GM19099 (cell line): Measurements from ENCODE around the gene LATS2.
A peak's percentile ranks its signal among the peaks of the same experiment; 100 is the strongest.

Experiments
- POLR2A ChIP-seq: IDR thresholded peaks from 3 replicates; pipeline ENCODE4 v1.6.1; 2011; ENCODE audit warnings: low read depth; ENCODE audit not compliant: insufficient read length; ENCODE audit errors: extremely low read depth

Gene LATS2

DNA sequence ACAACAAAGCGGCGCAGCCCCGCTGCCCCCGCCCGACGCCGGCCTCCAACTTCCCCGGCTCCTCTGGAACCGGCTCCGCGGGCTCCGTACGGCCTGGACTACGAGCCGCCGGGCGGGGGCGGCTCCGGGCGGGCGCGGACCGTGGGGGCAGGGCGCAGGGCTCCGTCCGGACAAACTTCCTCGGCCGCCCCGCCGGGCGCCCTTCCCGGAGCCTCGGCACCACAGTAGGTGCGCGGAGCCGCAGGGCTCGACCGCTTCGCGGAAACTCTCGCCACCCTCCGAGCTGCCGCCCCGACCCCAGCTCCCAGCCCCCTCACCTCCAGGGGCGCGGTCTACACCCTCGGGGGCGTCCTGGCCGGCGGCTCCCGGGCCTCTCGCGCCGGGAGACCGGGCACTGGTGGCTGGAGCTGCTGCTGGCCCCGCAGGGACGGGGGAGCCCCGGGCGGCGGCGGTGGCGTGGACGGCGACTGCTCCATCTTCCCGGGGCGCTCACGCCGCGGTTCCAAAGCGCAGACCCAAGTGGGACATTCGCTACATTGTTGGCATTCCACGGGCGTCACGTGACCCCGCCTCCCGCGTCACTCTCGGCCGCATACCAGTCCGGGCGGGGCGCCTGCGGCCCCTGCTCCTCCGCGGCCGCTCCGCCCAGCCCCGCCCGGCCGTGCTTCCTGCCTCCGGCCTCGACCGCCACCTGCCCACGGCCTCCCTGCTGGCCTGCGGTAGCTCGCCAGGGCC lies at the start of gene LATS2:
LATS2 (minus strand) TSS at position 558 of the 735 bp plus-strand sequence. CDS start 15,560 bp downstream, outside the sequence.
- TF ChIP-seq POLR2A: peak; percentile 26

DNA sequence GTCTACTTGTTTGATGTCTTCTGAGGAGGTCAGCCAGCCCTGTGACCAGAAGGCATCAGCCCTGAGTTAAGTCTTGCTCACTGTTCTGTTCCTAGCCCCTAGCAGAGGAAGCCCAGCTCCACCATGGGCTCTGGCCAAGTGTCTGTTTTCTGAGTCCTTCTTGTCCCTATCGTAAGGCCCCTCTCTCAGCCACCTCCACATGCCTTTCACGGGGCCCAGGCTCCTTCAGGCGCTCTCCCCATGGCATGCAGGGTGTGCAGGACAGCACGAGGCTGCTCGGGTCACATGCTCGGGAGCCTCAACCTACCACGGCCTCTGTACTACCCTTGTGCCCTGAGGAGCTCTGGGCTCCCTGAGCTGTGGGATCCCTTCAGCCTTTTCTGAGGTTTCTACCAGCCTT lies 47.8 kb upstream of the LATS2 start:
- no peak for TF ChIP-seq POLR2A

DNA sequence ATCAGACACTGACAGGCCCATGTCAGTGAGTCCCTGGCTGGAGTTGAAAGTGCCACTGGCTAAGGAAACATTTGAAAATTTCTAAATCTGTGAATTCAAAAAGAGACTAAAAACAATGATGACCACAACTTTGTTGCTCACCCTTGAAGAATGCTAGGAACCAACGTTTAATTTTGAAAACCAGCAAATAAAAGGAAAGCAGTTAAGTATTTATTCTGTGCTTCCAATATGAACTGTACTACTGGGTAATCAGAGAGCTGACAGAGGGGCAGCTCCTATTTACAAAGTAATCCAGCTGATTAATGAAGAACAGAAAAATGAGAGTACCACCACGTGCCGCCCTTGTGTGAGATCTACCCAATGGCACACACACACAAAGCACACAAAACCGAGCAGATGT lies 44.7 kb upstream of the LATS2 start:
- TF ChIP-seq POLR2A: no peak

DNA sequence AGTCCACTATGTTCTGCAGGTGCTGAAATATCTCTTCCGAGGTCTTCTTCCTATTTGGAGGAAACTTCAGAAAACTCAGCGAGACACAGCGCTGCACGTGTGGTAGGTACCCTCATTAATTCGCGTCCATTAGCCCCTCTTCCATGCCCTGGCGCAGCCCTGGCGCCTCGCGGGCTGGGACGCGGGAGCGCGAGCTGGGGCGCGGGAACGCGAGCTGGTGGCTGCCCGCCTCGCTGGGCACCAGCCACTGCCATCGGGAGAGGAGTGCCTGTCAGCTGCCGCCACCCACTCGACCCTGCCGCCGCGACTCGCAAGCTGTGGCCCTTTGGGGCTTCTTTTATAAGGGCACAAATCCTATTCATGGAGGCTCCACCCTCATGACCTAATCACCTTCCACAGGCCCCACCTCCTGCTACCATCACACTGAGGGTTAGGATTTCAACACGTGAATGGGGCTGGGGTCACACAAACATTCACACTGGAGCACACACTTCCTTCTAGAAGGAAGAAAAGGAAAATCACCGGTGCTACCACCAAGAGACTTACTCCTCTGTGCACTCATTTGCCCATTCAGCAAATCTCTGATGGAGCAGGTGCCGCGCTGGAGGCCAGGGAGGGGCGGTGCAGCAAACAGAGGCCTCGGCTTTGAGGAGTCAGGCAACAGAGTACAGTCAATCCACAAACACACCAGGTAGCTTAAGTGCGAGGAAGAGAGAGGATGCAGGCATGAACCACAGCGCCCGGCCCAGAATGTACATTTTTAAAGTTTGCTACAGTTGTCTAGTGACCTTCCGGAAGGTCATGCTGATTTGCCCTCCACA lies 43.0 kb upstream of the LATS2 start:
- no peak for TF ChIP-seq POLR2A

DNA sequence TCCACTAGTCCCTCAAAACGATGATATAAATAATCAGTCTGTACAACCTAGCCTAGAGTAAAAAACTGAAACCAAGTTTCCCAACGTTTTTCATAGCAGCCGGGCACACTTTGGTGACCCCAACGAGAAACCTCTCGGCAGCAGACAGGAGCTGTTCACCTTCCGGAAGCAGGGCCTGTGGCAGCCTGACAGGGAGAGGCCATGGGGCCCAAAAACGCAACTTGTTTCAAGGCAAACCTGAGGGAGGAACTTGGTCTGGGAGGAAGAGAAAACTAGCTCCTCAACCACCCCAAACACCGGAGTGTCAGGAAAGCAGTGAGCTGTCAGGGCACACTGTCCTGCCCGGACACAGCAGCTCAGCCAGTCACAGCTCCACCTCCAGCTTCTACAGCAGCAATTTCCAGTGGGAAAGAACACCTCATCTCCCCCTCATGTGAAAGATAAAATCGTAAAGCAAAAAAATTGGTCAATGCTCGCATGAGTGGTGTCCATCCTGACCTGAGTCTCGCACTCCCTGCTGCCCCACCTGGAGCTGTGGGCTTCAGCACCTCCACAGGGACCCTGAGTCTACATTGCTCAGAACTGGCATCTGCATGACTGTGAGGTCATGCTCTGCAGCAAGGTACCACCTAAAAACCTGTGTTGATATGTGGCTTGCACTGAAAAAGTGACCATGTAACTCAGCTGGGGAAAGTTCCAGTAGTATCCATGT lies 40.6 kb upstream of the LATS2 start:
- no peak for TF ChIP-seq POLR2A

DNA sequence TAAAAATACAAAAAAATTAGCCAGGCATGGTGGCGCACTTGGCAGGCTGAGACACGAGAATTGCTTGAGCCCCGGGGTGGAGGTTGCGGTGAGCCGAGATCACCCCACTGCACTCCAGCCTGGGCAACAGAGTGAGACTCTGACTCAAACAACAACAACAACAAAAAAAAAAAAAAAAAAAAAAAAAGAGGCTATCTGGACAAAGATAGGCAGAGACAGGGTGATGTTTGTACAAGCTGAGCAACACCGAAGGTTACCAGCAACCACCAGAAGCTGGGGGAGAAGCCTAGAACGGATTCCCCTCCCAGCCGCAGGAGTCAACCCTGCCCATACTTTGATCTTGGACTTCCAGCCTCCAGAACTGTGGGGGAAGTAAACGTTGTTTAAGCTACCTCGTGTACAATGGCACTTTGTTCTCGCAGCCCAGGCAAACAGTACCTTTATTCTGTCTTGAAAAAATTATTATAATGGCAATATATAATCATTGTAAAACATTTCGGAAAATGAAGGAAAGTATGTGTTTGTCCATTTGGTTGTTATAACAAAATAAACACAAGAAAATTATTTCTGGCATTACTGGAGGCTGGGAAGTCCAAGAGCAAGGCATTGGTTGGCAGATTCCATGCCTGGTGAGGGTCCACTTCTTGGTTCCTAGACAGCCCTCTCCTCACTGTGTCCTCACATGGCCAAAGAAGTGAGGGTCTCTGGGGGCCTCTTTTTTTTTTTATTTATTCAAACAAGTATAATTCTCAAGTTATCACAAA lies 39.8 kb upstream of the LATS2 start:
- no peak for TF ChIP-seq POLR2A

DNA sequence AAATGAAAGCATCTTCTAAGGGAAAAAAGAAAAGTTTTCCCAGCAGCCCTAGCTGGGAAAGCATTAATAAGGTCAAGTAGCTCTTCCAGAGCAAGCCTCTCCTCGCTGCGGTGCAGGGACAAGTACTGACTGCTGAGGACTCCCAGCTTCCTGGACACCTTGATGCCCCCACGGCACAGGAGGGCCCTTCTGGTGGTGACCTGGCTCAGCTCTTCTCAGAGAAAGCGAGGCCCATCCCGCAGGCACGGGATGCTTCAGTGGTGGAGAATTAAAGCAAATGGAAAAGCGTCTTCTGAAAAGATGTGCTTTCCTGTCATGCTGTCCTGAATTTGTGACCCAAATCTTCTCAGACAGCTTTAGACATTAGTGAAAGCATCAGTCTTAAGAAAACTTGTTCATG lies 38.8 kb upstream of the LATS2 start:
- TF ChIP-seq POLR2A: no peak

DNA sequence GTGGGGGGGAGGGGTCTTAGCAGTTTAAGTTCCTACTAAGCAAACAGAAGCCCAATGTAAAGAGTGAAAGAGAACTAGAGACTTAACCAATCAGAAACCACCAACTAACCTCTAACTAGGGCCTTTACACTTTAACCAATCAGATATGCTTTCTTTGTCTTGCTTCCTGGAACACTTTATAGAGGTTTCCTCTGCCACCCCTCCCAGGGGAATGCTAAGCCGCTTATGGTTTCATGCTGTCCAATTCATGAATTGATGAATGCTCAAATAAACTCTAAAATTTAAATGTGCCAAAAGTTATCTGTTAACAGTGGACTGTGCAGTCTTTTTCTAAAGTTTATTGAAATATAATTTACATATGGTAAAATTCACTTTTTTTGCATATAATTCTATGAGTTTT lies 33.9 kb upstream of the LATS2 start:
- TF ChIP-seq POLR2A: no peak

DNA sequence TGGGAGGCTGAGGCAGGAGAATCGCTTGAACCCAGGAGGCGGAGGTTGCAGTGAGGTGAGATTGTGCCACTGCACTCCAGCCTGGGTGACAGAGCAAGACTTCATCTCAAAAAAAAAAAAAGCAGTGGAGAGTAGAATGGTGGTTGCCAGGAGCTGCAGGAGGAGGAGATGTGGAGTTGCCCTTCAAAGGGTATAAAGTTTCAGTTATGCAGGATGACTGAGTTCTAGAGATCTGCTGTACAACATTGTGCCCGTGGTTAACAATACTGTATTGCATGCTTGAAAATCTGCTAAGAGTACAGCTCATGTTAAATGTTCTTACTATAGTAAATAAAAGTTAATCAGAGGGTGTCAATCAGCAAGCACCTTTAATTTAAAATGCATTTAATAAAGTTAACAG lies 28.4 kb upstream of the LATS2 start:
- no peak for TF ChIP-seq POLR2A

DNA sequence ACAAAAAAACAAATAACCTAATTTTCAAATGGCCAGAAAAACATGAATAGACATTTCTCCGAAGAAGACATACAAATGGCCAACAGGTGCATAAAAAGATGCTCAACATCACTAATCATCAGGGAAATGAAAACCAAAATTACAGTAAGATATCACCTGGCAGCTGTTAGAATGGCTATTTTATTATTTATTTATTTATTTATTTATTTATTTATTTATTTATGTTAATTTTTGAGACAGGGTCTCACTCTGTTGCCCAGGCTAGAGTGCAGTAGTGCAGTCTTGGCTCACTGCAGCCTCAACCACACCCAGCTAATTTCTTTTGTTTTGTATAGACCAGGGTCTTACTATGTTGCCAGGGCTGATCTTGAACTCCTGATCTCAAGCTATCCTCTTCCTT lies 27.1 kb upstream of the LATS2 start:
- TF ChIP-seq POLR2A: no peak

DNA sequence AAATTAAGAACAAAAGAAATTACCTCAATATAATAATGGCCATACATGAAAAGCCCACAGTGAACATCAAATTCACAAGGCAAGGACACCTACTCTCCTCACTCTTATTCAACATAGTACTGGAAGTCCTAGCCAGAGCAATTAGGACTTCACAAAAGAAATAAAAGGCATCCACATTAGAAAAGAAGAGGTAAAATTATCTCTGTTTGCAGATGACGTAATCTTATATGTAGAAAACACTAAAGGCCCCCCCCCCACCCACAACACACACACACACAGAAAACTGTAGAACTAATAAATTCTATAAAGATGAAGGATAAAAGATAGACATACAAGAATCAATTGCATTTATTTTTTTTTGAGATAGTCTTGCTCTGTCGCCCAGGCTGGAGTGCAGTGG lies 25.5 kb upstream of the LATS2 start:
- TF ChIP-seq POLR2A: no peak

DNA sequence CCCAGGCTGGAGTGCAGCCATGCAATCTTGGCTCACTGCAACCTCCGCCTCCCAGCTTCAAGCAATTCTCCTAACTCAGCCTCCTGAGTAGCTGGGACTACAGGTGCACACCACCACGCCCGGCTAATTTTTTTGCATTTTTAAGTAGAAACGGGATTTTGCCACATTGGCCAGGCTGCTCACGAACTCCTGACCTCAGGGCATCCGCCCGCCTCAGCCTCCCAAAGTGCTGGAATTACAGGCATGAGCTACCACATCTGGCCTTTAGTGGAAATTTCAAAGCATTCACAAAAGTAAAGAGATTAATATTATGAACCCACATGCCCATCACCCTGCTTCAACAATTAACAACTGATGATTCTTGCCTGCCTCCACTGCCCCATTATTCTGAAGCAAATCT lies 20.5 kb upstream of the LATS2 start:
- no peak for TF ChIP-seq POLR2A

DNA sequence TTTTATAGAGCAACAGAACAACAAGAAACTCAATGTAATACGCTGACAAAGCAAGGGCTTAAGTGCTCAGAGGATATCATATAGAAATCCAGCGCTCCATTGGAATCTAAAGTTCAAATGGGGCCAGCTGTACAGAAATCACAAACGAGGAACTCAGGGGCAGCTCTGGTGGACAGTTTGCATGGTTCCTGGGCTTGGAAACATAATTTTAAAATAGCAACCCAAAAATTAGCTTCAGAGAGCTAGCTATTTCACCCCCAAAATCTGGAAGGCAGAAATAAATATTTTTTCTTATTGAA lies 19.2 kb upstream of the LATS2 start:
- TF ChIP-seq POLR2A: no peak

DNA sequence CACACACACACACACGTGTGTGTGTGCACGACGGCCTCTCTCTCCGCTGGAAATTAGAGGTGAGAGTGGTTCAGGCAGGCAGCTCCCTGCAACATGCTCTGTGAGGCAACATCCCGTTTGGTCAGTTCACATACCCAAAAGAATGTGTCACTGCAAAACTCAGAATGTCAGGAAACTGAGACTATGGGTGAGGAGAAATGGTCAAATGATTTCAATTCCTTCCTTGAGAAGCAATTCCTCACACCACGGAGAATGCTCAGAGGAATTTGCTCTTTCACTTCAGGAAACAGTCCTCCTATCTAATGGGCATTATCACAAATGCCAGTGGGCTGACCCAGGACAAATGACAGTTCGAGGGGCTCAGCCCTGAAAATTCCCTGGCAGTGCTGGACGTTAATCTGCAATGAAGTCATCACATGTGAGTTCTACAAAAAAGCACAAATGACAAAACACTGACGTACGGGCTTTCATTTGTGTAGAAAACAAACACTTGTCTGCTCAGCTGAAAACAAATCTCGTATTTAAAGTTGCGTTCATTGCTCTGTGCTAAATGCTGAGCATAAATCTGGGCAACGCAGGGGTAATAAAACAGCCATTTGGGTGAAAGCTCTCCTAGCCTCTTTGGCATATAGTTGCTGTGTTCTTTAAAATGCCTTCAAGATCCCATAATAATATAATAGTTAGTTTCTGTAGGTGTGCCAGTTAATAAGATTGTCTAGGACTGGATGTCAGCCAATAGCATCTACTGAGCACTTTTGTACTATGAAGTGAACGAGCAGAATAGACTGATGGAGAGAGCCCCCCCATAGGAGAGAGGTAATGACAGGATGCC lies 18.6 kb upstream of the LATS2 start:
- no peak for TF ChIP-seq POLR2A
